ENCODE results near the gene WASHC2A. TPM values are rescaled to one million over a fixed set of nuclear protein-coding genes. Genes with fewer than 3 reads are reported as not detected.
"Not testable (repeated sequence)": the region's sequence is repeated elsewhere in the genome, so short reads cannot be mapped to it uniquely, and the experiment has no call there.

WASHC2A gene
- total RNA-seq, 1 experiment from 2014 or later = 16.9 TPM

GRCh38 chr10:50052778-50053376 lies 14.9 kb upstream of the WASHC2A start:
- not testable (repeated sequence) for DNase-seq; H3K36me3 ChIP-seq (replicated peaks; ENCODE audit: control insufficient read depth, insufficient read depth, low read length); H3K4me3 ChIP-seq (ENCODE audit: insufficient read depth, low read depth, low read length); H3K27me3 ChIP-seq (ENCODE audit: control insufficient read depth, insufficient read depth, low read length)

DNA sequence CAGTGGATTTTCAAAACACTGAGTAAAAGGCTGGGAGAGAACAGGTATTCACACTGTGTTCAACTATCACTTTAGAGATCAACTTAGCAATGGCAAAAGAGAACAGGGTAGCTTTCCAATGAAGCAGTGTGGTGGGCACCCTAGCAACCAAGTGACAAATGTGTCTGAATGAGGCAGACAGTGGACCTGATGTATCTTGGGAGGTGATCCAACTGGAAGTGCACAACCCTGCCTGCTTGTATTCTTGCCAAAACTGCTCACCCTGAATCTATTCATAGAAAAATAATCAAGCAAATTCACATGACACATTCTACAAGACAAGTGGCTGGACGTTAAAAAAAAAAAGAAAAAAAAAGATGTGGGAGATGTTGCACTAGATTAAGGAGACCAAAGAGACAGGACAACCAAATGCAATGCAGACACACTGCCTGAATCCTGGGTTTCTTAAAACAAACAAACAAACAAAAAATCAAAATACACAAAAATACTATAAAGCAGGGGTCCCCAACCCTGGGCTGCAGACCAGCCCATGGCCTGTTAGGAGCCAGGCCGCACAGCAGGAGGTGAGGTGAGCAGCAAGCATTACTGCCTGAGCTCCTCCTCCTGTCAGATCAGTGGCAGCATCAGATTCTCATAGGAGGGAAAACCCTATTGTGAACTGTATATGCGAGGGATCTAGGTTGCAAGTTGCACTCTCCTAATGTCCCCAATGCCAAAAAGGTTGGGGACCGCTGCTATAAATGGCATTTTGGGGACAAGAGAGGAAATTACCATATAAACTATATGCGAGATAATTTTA lies 12.1 kb upstream of the WASHC2A start:
- H3K27me3 ChIP-seq (ENCODE audit: control insufficient read depth, insufficient read depth, low read length); H3K4me3 ChIP-seq (ENCODE audit: insufficient read depth, low read depth, low read length); DNase-seq; H3K36me3 ChIP-seq (replicated peaks; ENCODE audit: control insufficient read depth, insufficient read depth, low read length): not testable (repeated sequence)

- not testable (repeated sequence) for H3K27me3 ChIP-seq (ENCODE audit: control insufficient read depth, insufficient read depth, low read length); H3K4me3 ChIP-seq (ENCODE audit: insufficient read depth, low read depth, low read length); DNase-seq; H3K36me3 ChIP-seq (replicated peaks; ENCODE audit: control insufficient read depth, insufficient read depth, low read length)
Observed at GRCh38 chr10:50056654-50057053, 11.1 kb upstream of the WASHC2A start.

DNA sequence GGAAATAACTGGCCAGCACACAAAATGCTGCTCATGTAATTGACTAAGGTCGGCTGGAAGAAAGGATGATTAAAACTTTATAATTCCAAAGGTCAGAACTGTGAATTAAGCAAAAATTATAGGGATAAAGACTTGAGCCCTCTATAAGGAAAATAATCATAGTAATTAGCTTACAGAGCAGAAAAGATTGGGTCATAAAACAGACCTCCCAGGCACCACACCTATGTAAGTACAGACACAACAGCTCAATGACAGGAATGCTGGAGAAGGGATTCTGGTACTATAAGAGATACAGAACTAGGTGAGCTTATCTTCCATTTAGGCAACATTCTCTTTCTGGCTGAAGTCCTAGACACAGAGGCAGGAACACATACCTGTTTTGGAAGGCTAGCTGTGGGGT lies 9.0 kb upstream of the WASHC2A start:
- not testable (repeated sequence) for DNase-seq; H3K27me3 ChIP-seq (ENCODE audit: control insufficient read depth, insufficient read depth, low read length); H3K4me3 ChIP-seq (ENCODE audit: insufficient read depth, low read depth, low read length); H3K36me3 ChIP-seq (replicated peaks; ENCODE audit: control insufficient read depth, insufficient read depth, low read length)

DNA sequence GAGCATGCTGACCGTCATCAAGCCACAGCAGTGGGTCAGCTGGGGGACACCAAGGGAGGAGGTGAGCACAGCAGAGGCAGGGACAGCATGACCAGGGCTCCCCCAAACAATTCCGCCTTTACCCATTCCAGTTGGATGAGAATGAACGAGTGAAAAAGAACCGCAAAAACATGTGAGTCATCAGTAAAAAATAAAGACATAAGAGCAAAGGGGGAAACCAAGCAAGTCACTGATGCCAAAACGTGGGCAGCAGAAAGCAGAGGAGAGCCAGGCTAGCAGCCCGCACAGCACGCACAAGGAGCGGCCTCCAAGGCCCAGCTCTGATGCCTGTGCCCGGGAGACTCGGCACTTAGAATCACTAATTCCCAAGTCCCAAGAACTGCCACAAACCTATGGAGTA lies 7.8 kb upstream of the WASHC2A start:
- not testable (repeated sequence) for H3K27me3 ChIP-seq (ENCODE audit: control insufficient read depth, insufficient read depth, low read length); DNase-seq; H3K36me3 ChIP-seq (replicated peaks; ENCODE audit: control insufficient read depth, insufficient read depth, low read length); H3K4me3 ChIP-seq (ENCODE audit: insufficient read depth, low read depth, low read length)

GRCh38 chr10:50061548-50061947 lies 6.2 kb upstream of the WASHC2A start:
- not testable (repeated sequence) for H3K27me3 ChIP-seq (ENCODE audit: control insufficient read depth, insufficient read depth, low read length); H3K4me3 ChIP-seq (ENCODE audit: insufficient read depth, low read depth, low read length)

DNA sequence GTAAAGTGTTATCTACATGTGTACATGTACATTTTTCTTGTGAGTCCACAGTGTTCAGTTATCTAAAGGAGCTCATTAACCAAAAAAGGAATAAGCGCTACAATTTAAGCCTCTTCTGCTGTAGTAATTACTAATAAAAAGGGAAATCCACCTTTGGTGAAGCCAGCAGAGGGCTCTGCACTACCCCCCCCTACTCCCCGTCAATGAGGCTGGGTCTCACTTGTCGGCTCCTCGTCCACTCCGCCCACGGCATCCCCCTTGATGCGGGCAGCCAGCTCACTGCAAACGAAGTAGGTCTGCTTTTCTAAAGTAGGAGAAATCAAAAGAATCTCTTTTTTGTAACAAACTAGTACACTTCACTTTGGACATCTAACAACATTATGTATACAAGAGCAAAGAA lies 4.7 kb upstream of the WASHC2A start:
- Histone ChIP-seq H3K27me3 (ENCODE audit: control insufficient read depth, insufficient read depth, low read length) (no peaks in the 10 kb centered on the region; the same call in 1 of the 2 replicates), H3K36me3 (replicated peaks; ENCODE audit: control insufficient read depth, insufficient read depth, low read length) (no peaks in the 10 kb centered on the region), H3K4me3 (ENCODE audit: insufficient read depth, low read depth, low read length) (no peak overlapping the region)
- DNase-seq = peak; percentile 76

More at GRCh38 chr10:50061548-50061947, 6.2 kb upstream of the WASHC2A start:
- not testable (repeated sequence) for H3K36me3 ChIP-seq (replicated peaks; ENCODE audit: control insufficient read depth, insufficient read depth, low read length); DNase-seq

- DNase-seq; H3K4me3 ChIP-seq (ENCODE audit: insufficient read depth, low read depth, low read length); H3K36me3 ChIP-seq (replicated peaks; ENCODE audit: control insufficient read depth, insufficient read depth, low read length); H3K27me3 ChIP-seq (ENCODE audit: control insufficient read depth, insufficient read depth, low read length): not testable (repeated sequence)
Observed at GRCh38 chr10:50068352-50068659, 552 bp downstream of the WASHC2A start.

- not testable (repeated sequence) for H3K36me3 ChIP-seq (replicated peaks; ENCODE audit: control insufficient read depth, insufficient read depth, low read length); H3K4me3 ChIP-seq (ENCODE audit: insufficient read depth, low read depth, low read length); H3K27me3 ChIP-seq (ENCODE audit: control insufficient read depth, insufficient read depth, low read length); DNase-seq
Observed at GRCh38 chr10:50075139-50075538, 7.4 kb downstream of the WASHC2A start.

DNA sequence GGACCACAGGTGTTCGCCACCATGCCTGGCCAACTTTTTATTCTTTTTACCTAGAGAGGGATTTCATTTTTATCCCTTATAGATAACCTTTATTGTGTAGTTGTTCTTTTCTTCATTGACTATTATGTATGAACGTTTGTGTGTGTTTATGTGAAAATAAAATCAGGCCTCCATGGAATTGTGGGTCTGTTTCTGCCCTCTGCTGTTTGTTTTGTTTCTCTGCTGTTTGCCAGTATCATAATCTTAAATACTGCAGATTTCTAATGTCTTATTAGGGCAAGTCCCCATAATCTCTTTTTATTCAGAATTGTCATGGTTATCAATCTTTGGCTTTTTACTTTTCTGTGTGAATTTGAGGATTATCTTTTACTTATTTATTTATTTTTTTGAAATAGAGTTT lies 7.8 kb downstream of the WASHC2A start:
- not testable (repeated sequence) for DNase-seq; H3K36me3 ChIP-seq (replicated peaks; ENCODE audit: control insufficient read depth, insufficient read depth, low read length); H3K4me3 ChIP-seq (ENCODE audit: insufficient read depth, low read depth, low read length); H3K27me3 ChIP-seq (ENCODE audit: control insufficient read depth, insufficient read depth, low read length)

DNA sequence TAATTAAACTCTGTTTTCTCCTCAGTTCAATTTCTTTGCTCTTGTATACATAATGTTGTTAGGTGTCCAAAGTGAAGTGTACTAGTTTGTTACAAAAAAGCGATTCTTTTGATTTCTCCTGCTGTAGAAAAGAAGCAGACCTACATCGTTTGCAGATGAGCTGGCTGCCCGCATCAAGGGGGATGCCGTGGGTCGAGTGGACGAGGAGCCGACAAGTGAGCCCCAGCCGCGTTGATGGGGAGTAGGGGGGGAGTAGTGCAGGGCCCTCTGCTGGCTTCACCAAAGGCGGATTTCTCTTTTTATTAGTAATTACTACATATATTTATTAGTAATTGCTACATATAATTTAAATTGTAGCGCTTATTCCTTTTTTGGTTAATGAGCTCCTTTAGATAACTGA lies 23.6 kb downstream of the WASHC2A start:
- DNase-seq; H3K36me3 ChIP-seq (replicated peaks; ENCODE audit: control insufficient read depth, insufficient read depth, low read length); H3K27me3 ChIP-seq (ENCODE audit: control insufficient read depth, insufficient read depth, low read length): not testable (repeated sequence)

GRCh38 chr10:50092928-50093327 lies 25.2 kb downstream of the WASHC2A start:
- DNase-seq; H3K27me3 ChIP-seq (ENCODE audit: control insufficient read depth, insufficient read depth, low read length); H3K36me3 ChIP-seq (replicated peaks; ENCODE audit: control insufficient read depth, insufficient read depth, low read length); H3K4me3 ChIP-seq (ENCODE audit: insufficient read depth, low read depth, low read length): not testable (repeated sequence)

More for the DNA sequence above, 23.6 kb downstream of the WASHC2A start:
- H3K4me3 ChIP-seq (ENCODE audit: insufficient read depth, low read depth, low read length) = not testable (repeated sequence)

DNA sequence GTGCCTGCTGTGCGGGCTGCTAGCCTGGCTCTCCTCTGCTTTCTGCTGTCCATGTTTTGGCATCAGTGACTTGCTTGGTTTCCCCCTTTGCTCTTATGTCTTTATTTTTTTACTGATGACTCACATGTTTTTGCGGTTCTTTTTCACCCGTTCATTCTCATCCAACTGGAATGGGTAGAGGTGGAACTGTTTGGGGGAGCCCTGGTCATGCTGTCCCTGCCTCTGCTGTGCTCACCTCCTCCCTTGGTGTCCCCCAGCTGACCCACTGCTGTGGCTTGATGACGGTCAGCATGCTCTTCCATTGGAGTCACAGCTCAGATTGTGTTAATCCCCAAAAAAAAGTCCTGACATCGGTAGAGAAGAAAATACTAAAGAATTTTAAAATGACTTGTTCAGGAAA lies 26.9 kb downstream of the WASHC2A start:
- not testable (repeated sequence) for H3K27me3 ChIP-seq (ENCODE audit: control insufficient read depth, insufficient read depth, low read length); H3K36me3 ChIP-seq (replicated peaks; ENCODE audit: control insufficient read depth, insufficient read depth, low read length); H3K4me3 ChIP-seq (ENCODE audit: insufficient read depth, low read depth, low read length); DNase-seq

DNA sequence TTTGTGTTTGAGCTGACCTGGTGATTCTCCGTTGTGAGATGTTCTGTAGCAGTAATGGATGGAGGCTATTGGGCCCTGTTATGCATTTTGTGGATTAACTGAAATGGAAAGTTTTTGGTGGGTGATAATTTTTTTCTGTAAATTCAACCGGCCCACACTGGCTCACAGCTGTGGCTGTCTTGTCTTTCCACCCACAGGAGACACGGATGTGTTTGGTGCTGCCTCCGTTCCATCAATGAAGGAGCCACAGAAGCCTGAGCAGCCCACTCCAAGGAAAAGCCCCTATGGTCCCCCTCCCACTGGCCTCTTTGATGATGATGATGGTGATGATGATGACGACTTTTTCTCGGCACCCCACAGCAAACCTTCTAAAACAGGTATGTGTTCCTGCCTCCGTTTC lies 27.6 kb downstream of the WASHC2A start:
- H3K27me3 ChIP-seq (ENCODE audit: control insufficient read depth, insufficient read depth, low read length); DNase-seq; H3K36me3 ChIP-seq (replicated peaks; ENCODE audit: control insufficient read depth, insufficient read depth, low read length); H3K4me3 ChIP-seq (ENCODE audit: insufficient read depth, low read depth, low read length): not testable (repeated sequence)

- H3K4me3 ChIP-seq (ENCODE audit: insufficient read depth, low read depth, low read length); DNase-seq; H3K27me3 ChIP-seq (ENCODE audit: control insufficient read depth, insufficient read depth, low read length); H3K36me3 ChIP-seq (replicated peaks; ENCODE audit: control insufficient read depth, insufficient read depth, low read length): not testable (repeated sequence)
Observed at GRCh38 chr10:50096722-50097121, 29.0 kb downstream of the WASHC2A start.

Data from H7 (cell line).